ENCODE results near the gene TAPBP.
A peak's percentile ranks its signal among the peaks of the same experiment; 100 is the strongest.

The TAPBP gene

GRCh38 chr6:33254591-33254990 is 59.3 kb downstream of the TAPBP start:
- Histone ChIP-seq H3K36me3 (ENCODE audit: control insufficient read depth, insufficient read depth, low read length) (peaks cover 4% of the 10 kb centered on the region), H3K4me3 (replicated peaks; ENCODE audit: low read depth, low read length) (no peak overlapping the region), H3K27me3 (replicated peaks; ENCODE audit: control insufficient read depth, insufficient read depth, low read length) (no peaks in the 10 kb centered on the region)
- no peak for TF ChIP-seq CTCF (IDR thresholded peaks at IDR 0.05; ENCODE audit: insufficient read depth, low read length, poor library complexity, severe bottlenecking)
- DNase-seq (ENCODE audit: extremely low read depth, insufficient read length) = no peak

- Histone ChIP-seq H3K4me3 (replicated peaks; ENCODE audit: low read depth, low read length) (no peak overlapping the region), H3K27me3 (replicated peaks; ENCODE audit: control insufficient read depth, insufficient read depth, low read length) (no peaks in the 10 kb centered on the region), H3K36me3 (ENCODE audit: control insufficient read depth, insufficient read depth, low read length) (peaks cover 2% of the 10 kb centered on the region)
- no peak for TF ChIP-seq CTCF (IDR thresholded peaks at IDR 0.05; ENCODE audit: insufficient read depth, low read length, poor library complexity, severe bottlenecking)
- DNase-seq (ENCODE audit: extremely low read depth, insufficient read length) = no peak
Measured at GRCh38 chr6:33252759-33253158, 61.1 kb downstream of the TAPBP start.

- TF ChIP-seq CTCF (IDR thresholded peaks at IDR 0.05; ENCODE audit: insufficient read depth, low read length, poor library complexity, severe bottlenecking) = no peak
- H3K36me3 ChIP-seq (ENCODE audit: control insufficient read depth, insufficient read depth, low read length) = peaks cover 2% of the 10 kb centered on the region
- no peak for DNase-seq (ENCODE audit: extremely low read depth, insufficient read length)
- no peak overlapping the region for H3K4me3 ChIP-seq (replicated peaks; ENCODE audit: low read depth, low read length)
- H3K27me3 ChIP-seq (replicated peaks; ENCODE audit: control insufficient read depth, insufficient read depth, low read length) = no peaks in the 10 kb centered on the region
Measured at GRCh38 chr6:33251395-33252012, 62.4 kb downstream of the TAPBP start.

GRCh38 chr6:33250731-33251130 is 63.1 kb downstream of the TAPBP start:
- H3K36me3 ChIP-seq (ENCODE audit: control insufficient read depth, insufficient read depth, low read length) = peaks cover 2% of the 10 kb centered on the region

GRCh38 chr6:33249732-33250630 is 63.9 kb downstream of the TAPBP start:
- TF ChIP-seq CTCF (IDR thresholded peaks at IDR 0.05; ENCODE audit: insufficient read depth, low read length, poor library complexity, severe bottlenecking) = no peak
- Histone ChIP-seq H3K27me3 (replicated peaks; ENCODE audit: control insufficient read depth, insufficient read depth, low read length) (no peaks in the 10 kb centered on the region), H3K4me3 (replicated peaks; ENCODE audit: low read depth, low read length) (peak overlapping the region; percentile 92), H3K36me3 (ENCODE audit: control insufficient read depth, insufficient read depth, low read length) (peaks cover 2% of the 10 kb centered on the region)
- no peak for DNase-seq (ENCODE audit: extremely low read depth, insufficient read length)

More at GRCh38 chr6:33250731-33251130, 63.1 kb downstream of the TAPBP start:
- DNase-seq (ENCODE audit: extremely low read depth, insufficient read length) = no peak
- no peak for TF ChIP-seq CTCF (IDR thresholded peaks at IDR 0.05; ENCODE audit: insufficient read depth, low read length, poor library complexity, severe bottlenecking)
- H3K27me3 ChIP-seq (replicated peaks; ENCODE audit: control insufficient read depth, insufficient read depth, low read length) = no peaks in the 10 kb centered on the region
- no peak overlapping the region for H3K4me3 ChIP-seq (replicated peaks; ENCODE audit: low read depth, low read length)
